ENCODE results near the gene DRAM1. TPM values are rescaled to one million over a fixed set of nuclear protein-coding genes. Genes with fewer than 3 reads are reported as not detected.

Gene DRAM1
- total and polyA plus RNA-seq, 10 of the 15 experiments (the other 5 are each of a cell fraction or from before 2014, with no cell fraction given) = 22.4 to 91.5 (median 41.4) TPM

- TF ChIP-seq EGR1 (IDR thresholded peaks at IDR 0.05; ENCODE audit: borderline replicate concordance in 1 of 2, low read depth in 2 of 2, low read length in 2 of 2) (no peak), CREM (IDR thresholded peaks at IDR 0.05; ENCODE audit: low read depth) (no peak), NFIC (IDR thresholded peaks at IDR 0.05; ENCODE audit: low read depth, low read length) (no peak), TBL1XR1 (IDR thresholded peaks at IDR 0.05; ENCODE audit: low read depth, low read length) (no peak), MEF2B (IDR thresholded peaks at IDR 0.05; ENCODE audit: partially characterized antibody, poor library complexity, severe bottlenecking) (no peak), FOS (IDR thresholded peaks at IDR 0.05; ENCODE audit: borderline replicate concordance, extremely low read depth, insufficient read length) (no peak), TCF7 (IDR thresholded peaks at IDR 0.05; ENCODE audit: borderline replicate concordance) (no peak), BACH1 (IDR thresholded peaks at IDR 0.05; ENCODE audit: borderline replicate concordance) (no peak), SRF (IDR thresholded peaks at IDR 0.05; ENCODE audit: low read depth in 2 of 2, low read length in 2 of 2) (no peak), ZZZ3 (IDR thresholded peaks at IDR 0.05; ENCODE audit: control insufficient read depth, insufficient read length, low read depth) (no peak), ZNF274 (IDR thresholded peaks at IDR 0.05; ENCODE audit: insufficient read depth, insufficient read length) (no peak)
- TF ChIP-seq, protein P1, sequence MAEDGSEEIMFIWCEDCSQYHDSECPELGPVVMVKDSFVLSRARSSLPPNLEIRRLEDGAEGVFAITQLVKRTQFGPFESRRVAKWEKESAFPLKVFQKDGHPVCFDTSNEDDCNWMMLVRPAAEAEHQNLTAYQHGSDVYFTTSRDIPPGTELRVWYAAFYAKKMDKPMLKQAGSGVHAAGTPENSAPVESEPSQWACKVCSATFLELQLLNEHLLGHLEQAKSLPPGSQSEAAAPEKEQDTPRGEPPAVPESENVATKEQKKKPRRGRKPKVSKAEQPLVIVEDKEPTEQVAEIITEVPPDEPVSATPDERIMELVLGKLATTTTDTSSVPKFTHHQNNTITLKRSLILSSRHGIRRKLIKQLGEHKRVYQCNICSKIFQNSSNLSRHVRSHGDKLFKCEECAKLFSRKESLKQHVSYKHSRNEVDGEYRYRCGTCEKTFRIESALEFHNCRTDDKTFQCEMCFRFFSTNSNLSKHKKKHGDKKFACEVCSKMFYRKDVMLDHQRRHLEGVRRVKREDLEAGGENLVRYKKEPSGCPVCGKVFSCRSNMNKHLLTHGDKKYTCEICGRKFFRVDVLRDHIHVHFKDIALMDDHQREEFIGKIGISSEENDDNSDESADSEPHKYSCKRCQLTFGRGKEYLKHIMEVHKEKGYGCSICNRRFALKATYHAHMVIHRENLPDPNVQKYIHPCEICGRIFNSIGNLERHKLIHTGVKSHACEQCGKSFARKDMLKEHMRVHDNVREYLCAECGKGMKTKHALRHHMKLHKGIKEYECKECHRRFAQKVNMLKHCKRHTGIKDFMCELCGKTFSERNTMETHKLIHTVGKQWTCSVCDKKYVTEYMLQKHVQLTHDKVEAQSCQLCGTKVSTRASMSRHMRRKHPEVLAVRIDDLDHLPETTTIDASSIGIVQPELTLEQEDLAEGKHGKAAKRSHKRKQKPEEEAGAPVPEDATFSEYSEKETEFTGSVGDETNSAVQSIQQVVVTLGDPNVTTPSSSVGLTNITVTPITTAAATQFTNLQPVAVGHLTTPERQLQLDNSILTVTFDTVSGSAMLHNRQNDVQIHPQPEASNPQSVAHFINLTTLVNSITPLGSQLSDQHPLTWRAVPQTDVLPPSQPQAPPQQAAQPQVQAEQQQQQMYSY (CRISPR knock-in tag; IDR thresholded peaks at IDR 0.05) = no peak
- TF ChIP-seq, protein P2, sequence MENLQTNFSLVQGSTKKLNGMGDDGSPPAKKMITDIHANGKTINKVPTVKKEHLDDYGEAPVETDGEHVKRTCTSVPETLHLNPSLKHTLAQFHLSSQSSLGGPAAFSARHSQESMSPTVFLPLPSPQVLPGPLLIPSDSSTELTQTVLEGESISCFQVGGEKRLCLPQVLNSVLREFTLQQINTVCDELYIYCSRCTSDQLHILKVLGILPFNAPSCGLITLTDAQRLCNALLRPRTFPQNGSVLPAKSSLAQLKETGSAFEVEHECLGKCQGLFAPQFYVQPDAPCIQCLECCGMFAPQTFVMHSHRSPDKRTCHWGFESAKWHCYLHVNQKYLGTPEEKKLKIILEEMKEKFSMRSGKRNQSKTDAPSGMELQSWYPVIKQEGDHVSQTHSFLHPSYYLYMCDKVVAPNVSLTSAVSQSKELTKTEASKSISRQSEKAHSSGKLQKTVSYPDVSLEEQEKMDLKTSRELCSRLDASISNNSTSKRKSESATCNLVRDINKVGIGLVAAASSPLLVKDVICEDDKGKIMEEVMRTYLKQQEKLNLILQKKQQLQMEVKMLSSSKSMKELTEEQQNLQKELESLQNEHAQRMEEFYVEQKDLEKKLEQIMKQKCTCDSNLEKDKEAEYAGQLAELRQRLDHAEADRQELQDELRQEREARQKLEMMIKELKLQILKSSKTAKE (IDR thresholded peaks at IDR 0.05; ENCODE audit: low read depth, poor library complexity, severe bottlenecking) = no peak
Measured at GRCh38 chr12:101940400-101940950, 63.1 kb downstream of the DRAM1 start (continued).
